HEK293 (cell line): Measurements from ENCODE around the gene LRRC46.

ENCODE experiments used
- KLF8 ChIP-seq: fragments of 450-650 bp; formaldehyde crosslinking; IDR thresholded peaks from 2 replicates; pipeline ENCODE4 v1.5.1; 2016; ENCODE audit warnings: missing biosample characterization, missing genetic modification characterization
- SALL2 ChIP-seq: fragments of 450-650 bp; formaldehyde crosslinking; IDR thresholded peaks from 2 replicates; pipeline ENCODE4 v1.5.0; 2017; ENCODE audit warnings: missing biosample characterization, mild to moderate bottlenecking, missing genetic modification characterization, borderline replicate concordance
- YY2 ChIP-seq: fragments of 450-650 bp; formaldehyde crosslinking; IDR thresholded peaks from 2 replicates; pipeline ENCODE4 v1.5.1; 2016; ENCODE audit warnings: missing biosample characterization, missing genetic modification characterization
- ZBTB1 ChIP-seq: fragments of 450-650 bp; formaldehyde crosslinking; IDR thresholded peaks from 2 replicates; pipeline ENCODE4 v1.5.1; 2016; ENCODE audit warnings: missing biosample characterization, missing genetic modification characterization
- ZBTB21 ChIP-seq: fragments of 450-650 bp; formaldehyde crosslinking; IDR thresholded peaks from 2 replicates; pipeline ENCODE4 v1.5.1; 2017; ENCODE audit warnings: missing biosample characterization, missing genetic modification characterization
- ZNF10 ChIP-seq: fragments of 450-650 bp; formaldehyde crosslinking; IDR thresholded peaks from 2 replicates; pipeline ENCODE4 v1.5.1; 2017; ENCODE audit warnings: missing biosample characterization, missing genetic modification characterization
- ZNF112 ChIP-seq: fragments of 450-650 bp; formaldehyde crosslinking; IDR thresholded peaks from 2 replicates; pipeline ENCODE4 v1.5.0; 2017; ENCODE audit warnings: missing biosample characterization, missing genetic modification characterization
- ZNF114 ChIP-seq: fragments of 450-650 bp; formaldehyde crosslinking; IDR thresholded peaks from 2 replicates; pipeline ENCODE4 v1.5.0; 2017; ENCODE audit warnings: missing biosample characterization, missing genetic modification characterization
- ZNF146 ChIP-seq: fragments of 450-650 bp; formaldehyde crosslinking; IDR thresholded peaks from 2 replicates; pipeline ENCODE4 v1.5.1; 2016; ENCODE audit warnings: missing biosample characterization, missing genetic modification characterization
- ZNF221 ChIP-seq: fragments of 450-650 bp; formaldehyde crosslinking; IDR thresholded peaks from 2 replicates; pipeline ENCODE4 v1.5.1; 2017; ENCODE audit warnings: missing biosample characterization, missing genetic modification characterization, borderline replicate concordance
- ZNF280C ChIP-seq: fragments of 450-650 bp; formaldehyde crosslinking; IDR thresholded peaks from 2 replicates; pipeline ENCODE4 v1.5.1; 2016; ENCODE audit warnings: missing biosample characterization, missing genetic modification characterization
- ZNF560 ChIP-seq: fragments of 450-650 bp; formaldehyde crosslinking; IDR thresholded peaks from 2 replicates; pipeline ENCODE4 v1.5.1; 2017; ENCODE audit warnings: missing biosample characterization, missing genetic modification characterization, borderline replicate concordance
- ZNF776 ChIP-seq: fragments of 450-650 bp; formaldehyde crosslinking; IDR thresholded peaks from 2 replicates; pipeline ENCODE4 v1.5.0; 2017; ENCODE audit warnings: missing biosample characterization, missing genetic modification characterization, borderline replicate concordance
- TF ChIP-seq, protein P1 (sequence below): fragments of 450-650 bp; formaldehyde crosslinking; IDR thresholded peaks from 2 replicates; pipeline ENCODE4 v1.5.1; 2016; ENCODE audit warnings: missing biosample characterization, missing genetic modification characterization
- TF ChIP-seq, protein P2 (sequence below): fragments of 450-650 bp; formaldehyde crosslinking; IDR thresholded peaks from 2 replicates; pipeline ENCODE4 v1.5.1; 2017; ENCODE audit warnings: missing biosample characterization, missing genetic modification characterization
- TF ChIP-seq, protein P3 (sequence below): fragments of 450-650 bp; formaldehyde crosslinking; IDR thresholded peaks from 2 replicates; pipeline ENCODE4 v1.5.1; 2016; ENCODE audit warnings: missing biosample characterization, missing genetic modification characterization, low read depth
- TF ChIP-seq, protein P4 (sequence below): IDR thresholded peaks from 2 replicates; pipeline ENCODE4 v1.6.1; 2011; ENCODE audit warnings: mild to moderate bottlenecking, low read depth, low read length, borderline replicate concordance
- TF ChIP-seq, protein P5 (sequence below): fragments of 450-650 bp; formaldehyde crosslinking; IDR thresholded peaks from 2 replicates; pipeline ENCODE4 v1.5.0; 2017; ENCODE audit warnings: missing biosample characterization, missing genetic modification characterization, borderline replicate concordance
- TF ChIP-seq, protein P6 (sequence below): fragments of 450-650 bp; formaldehyde crosslinking; optimal IDR thresholded peaks from 2 replicates; pipeline ENCODE3; 2016; ENCODE audit warnings: missing biosample characterization, mild to moderate bottlenecking, missing genetic modification characterization
- TF ChIP-seq, protein P7 (sequence below): fragments of 450-650 bp; formaldehyde crosslinking; IDR thresholded peaks from 2 replicates; pipeline ENCODE4 v1.5.1; 2016; ENCODE audit warnings: missing biosample characterization, missing genetic modification characterization
- TF ChIP-seq, protein P8 (sequence below): fragments of 450-650 bp; formaldehyde crosslinking; IDR thresholded peaks from 2 replicates; pipeline ENCODE4 v1.5.1; 2016; ENCODE audit warnings: missing biosample characterization, missing genetic modification characterization

LRRC46 gene

GRCh38 chr17:47850692-47851573, 19.5 kb downstream of the LRRC46 start, which contains the start of gene SP6 (continued):
- TF ChIP-seq SALL2 (tag by site-specific recombination), result no peak
- TF ChIP-seq ZNF112, result no peak
- TF ChIP-seq, protein P1, sequence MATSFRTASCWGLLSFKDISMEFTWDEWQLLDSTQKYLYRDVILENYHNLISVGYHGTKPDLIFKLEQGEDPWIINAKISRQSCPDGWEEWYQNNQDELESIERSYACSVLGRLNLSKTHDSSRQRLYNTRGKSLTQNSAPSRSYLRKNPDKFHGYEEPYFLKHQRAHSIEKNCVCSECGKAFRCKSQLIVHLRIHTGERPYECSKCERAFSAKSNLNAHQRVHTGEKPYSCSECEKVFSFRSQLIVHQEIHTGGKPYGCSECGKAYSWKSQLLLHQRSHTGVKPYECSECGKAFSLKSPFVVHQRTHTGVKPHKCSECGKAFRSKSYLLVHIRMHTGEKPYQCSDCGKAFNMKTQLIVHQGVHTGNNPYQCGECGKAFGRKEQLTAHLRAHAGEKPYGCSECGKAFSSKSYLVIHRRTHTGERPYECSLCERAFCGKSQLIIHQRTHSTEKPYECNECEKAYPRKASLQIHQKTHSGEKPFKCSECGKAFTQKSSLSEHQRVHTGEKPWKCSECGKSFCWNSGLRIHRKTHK (tag by site-specific recombination), result no peak
- TF ChIP-seq, protein P2, sequence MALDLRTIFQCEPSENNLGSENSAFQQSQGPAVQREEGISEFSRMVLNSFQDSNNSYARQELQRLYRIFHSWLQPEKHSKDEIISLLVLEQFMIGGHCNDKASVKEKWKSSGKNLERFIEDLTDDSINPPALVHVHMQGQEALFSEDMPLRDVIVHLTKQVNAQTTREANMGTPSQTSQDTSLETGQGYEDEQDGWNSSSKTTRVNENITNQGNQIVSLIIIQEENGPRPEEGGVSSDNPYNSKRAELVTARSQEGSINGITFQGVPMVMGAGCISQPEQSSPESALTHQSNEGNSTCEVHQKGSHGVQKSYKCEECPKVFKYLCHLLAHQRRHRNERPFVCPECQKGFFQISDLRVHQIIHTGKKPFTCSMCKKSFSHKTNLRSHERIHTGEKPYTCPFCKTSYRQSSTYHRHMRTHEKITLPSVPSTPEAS (tag by site-specific recombination), result no peak
- no peak for TF ChIP-seq ZBTB21 (tag by site-specific recombination)
- TF ChIP-seq, protein P3, sequence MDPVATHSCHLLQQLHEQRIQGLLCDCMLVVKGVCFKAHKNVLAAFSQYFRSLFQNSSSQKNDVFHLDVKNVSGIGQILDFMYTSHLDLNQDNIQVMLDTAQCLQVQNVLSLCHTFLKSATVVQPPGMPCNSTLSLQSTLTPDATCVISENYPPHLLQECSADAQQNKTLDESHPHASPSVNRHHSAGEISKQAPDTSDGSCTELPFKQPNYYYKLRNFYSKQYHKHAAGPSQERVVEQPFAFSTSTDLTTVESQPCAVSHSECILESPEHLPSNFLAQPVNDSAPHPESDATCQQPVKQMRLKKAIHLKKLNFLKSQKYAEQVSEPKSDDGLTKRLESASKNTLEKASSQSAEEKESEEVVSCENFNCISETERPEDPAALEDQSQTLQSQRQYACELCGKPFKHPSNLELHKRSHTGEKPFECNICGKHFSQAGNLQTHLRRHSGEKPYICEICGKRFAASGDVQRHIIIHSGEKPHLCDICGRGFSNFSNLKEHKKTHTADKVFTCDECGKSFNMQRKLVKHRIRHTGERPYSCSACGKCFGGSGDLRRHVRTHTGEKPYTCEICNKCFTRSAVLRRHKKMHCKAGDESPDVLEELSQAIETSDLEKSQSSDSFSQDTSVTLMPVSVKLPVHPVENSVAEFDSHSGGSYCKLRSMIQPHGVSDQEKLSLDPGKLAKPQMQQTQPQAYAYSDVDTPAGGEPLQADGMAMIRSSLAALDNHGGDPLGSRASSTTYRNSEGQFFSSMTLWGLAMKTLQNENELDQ (tag by site-specific recombination), result no peak
- TF ChIP-seq, protein P4, sequence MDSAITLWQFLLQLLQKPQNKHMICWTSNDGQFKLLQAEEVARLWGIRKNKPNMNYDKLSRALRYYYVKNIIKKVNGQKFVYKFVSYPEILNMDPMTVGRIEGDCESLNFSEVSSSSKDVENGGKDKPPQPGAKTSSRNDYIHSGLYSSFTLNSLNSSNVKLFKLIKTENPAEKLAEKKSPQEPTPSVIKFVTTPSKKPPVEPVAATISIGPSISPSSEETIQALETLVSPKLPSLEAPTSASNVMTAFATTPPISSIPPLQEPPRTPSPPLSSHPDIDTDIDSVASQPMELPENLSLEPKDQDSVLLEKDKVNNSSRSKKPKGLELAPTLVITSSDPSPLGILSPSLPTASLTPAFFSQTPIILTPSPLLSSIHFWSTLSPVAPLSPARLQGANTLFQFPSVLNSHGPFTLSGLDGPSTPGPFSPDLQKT, result no peak
- TF ChIP-seq ZNF10, result no peak
- TF ChIP-seq ZNF280C, result no peak
- no peak for TF ChIP-seq ZBTB1 (tag by site-specific recombination)
- TF ChIP-seq, protein P5, sequence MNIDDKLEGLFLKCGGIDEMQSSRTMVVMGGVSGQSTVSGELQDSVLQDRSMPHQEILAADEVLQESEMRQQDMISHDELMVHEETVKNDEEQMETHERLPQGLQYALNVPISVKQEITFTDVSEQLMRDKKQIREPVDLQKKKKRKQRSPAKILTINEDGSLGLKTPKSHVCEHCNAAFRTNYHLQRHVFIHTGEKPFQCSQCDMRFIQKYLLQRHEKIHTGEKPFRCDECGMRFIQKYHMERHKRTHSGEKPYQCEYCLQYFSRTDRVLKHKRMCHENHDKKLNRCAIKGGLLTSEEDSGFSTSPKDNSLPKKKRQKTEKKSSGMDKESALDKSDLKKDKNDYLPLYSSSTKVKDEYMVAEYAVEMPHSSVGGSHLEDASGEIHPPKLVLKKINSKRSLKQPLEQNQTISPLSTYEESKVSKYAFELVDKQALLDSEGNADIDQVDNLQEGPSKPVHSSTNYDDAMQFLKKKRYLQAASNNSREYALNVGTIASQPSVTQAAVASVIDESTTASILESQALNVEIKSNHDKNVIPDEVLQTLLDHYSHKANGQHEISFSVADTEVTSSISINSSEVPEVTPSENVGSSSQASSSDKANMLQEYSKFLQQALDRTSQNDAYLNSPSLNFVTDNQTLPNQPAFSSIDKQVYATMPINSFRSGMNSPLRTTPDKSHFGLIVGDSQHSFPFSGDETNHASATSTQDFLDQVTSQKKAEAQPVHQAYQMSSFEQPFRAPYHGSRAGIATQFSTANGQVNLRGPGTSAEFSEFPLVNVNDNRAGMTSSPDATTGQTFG (tag by site-specific recombination), result no peak
- no peak for TF ChIP-seq ZNF776
- TF ChIP-seq, protein P6, sequence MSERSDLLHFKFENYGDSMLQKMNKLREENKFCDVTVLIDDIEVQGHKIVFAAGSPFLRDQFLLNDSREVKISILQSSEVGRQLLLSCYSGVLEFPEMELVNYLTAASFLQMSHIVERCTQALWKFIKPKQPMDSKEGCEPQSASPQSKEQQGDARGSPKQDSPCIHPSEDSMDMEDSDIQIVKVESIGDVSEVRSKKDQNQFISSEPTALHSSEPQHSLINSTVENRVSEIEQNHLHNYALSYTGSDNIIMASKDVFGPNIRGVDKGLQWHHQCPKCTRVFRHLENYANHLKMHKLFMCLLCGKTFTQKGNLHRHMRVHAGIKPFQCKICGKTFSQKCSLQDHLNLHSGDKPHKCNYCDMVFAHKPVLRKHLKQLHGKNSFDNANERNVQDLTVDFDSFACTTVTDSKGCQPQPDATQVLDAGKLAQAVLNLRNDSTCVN (tag by site-specific recombination), result peak; percentile 55
- no peak for TF ChIP-seq ZNF114
- no peak for TF ChIP-seq ZNF146 (tag by site-specific recombination)
- no peak for TF ChIP-seq YY2 (tag by site-specific recombination)
- TF ChIP-seq, protein P7, sequence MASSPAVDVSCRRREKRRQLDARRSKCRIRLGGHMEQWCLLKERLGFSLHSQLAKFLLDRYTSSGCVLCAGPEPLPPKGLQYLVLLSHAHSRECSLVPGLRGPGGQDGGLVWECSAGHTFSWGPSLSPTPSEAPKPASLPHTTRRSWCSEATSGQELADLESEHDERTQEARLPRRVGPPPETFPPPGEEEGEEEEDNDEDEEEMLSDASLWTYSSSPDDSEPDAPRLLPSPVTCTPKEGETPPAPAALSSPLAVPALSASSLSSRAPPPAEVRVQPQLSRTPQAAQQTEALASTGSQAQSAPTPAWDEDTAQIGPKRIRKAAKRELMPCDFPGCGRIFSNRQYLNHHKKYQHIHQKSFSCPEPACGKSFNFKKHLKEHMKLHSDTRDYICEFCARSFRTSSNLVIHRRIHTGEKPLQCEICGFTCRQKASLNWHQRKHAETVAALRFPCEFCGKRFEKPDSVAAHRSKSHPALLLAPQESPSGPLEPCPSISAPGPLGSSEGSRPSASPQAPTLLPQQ (tag by site-specific recombination), result no peak; the same call in 1 of the 2 replicates
- no peak for TF ChIP-seq ZNF221 (tag by site-specific recombination)
- TF ChIP-seq, protein P8, sequence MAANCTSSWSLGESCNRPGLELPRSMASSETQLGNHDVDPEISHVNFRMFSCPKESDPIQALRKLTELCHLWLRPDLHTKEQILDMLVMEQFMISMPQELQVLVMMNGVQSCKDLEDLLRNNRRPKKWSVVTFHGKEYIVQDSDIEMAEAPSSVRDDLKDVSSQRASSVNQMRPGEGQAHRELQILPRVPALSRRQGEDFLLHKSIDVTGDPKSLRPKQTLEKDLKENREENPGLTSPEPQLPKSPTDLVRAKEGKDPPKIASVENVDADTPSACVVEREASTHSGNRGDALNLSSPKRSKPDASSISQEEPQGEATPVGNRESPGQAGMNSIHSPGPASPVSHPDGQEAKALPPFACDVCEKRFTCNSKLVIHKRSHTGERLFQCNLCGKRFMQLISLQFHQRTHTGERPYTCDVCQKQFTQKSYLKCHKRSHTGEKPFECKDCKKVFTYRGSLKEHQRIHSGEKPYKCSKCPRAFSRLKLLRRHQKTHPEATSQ (tag by site-specific recombination), result 0 out of 2 replicates have a peak, but pooled peaks have one; percentile 31
- TF ChIP-seq ZNF560, result no peak
- TF ChIP-seq KLF8 (tag by site-specific recombination), result peak; percentile 23; the same call in 1 of the 2 replicates
